ENCODE data around the gene MANSC1. TPM values are rescaled to one million over a fixed set of nuclear protein-coding genes. Genes with fewer than 3 reads are reported as not detected.

MANSC1 gene
- total and polyA plus RNA-seq, 2 experiments from 2014 or later = 8.2 to 12.2 TPM

- H3K9ac ChIP-seq = no peak overlapping the region
- no peaks in the 10 kb centered on the region for H3K9me3 ChIP-seq (ENCODE audit: low read depth)
- 0 out of 2 replicates have a peak, but pooled peaks cover 4% of the 10 kb centered on the region for H3K4me1 ChIP-seq (ENCODE audit: insufficient read depth)
- DNase-seq = no peak
- no peaks in the 10 kb centered on the region for H4K20me1 ChIP-seq (ENCODE audit: insufficient read depth)
- H3K27me3 ChIP-seq (replicated peaks; ENCODE audit: insufficient read depth) = no peaks in the 10 kb centered on the region
- no peaks in the 10 kb centered on the region for H3K9me2 ChIP-seq (ENCODE audit: insufficient read depth)
- no peak overlapping the region for H3K4me3 ChIP-seq
- H3K27ac ChIP-seq = no peak overlapping the region
- WGBS, 2 experiments (ENCODE audit: low coverage in 1 of 2, low lambda C conversion rate in 2 of 2, missing lambda C conversion rate in 2 of 2) = 81 to 82% methylated on average over 8 of the region's 8 CpGs
- TF ChIP-seq EZH2 (IDR thresholded peaks at IDR 0.05; ENCODE audit: insufficient read depth, poor library complexity, severe bottlenecking) = no peak
- TF ChIP-seq EZH2phosphoT487 (IDR thresholded peaks at IDR 0.05; ENCODE audit: insufficient read depth, low read depth) = no peak
- no peaks in the 10 kb centered on the region for H3K79me2 ChIP-seq (ENCODE audit: insufficient read depth)
- no peak overlapping the region for H3K4me2 ChIP-seq (ENCODE audit: unreplicated experiment)
- H3F3A ChIP-seq (ENCODE audit: insufficient read depth) = no peaks in the 10 kb centered on the region
- no peak overlapping the region for H2AFZ ChIP-seq
- in situ Hi-C loops (cut with MboI) = no loop called here
- H3K36me3 ChIP-seq (ENCODE audit: low read depth) = no peaks in the 10 kb centered on the region
Observed at GRCh38 chr12:12297201-12297830, 52.7 kb downstream of the MANSC1 start.

GRCh38 chr12:12294215-12295005, 55.6 kb downstream of the MANSC1 start:
- H3K9ac ChIP-seq = no peak overlapping the region
- H2AFZ ChIP-seq = 0 out of 2 replicates have a peak overlapping the region, but pooled peaks have one; percentile 8
- H3K36me3 ChIP-seq (ENCODE audit: low read depth) = no peaks in the 10 kb centered on the region
- DNase-seq = peak; percentile 32
- 0 out of 2 replicates have a peak, but pooled peaks cover 4% of the 10 kb centered on the region for H3K4me1 ChIP-seq (ENCODE audit: insufficient read depth)
- in situ Hi-C loops (cut with MboI) = no loop called here
- H3K79me2 ChIP-seq (ENCODE audit: insufficient read depth) = no peaks in the 10 kb centered on the region
- no peaks in the 10 kb centered on the region for H4K20me1 ChIP-seq (ENCODE audit: insufficient read depth)
- no peak for TF ChIP-seq EZH2 (IDR thresholded peaks at IDR 0.05; ENCODE audit: insufficient read depth, poor library complexity, severe bottlenecking)
- TF ChIP-seq EZH2phosphoT487 (IDR thresholded peaks at IDR 0.05; ENCODE audit: insufficient read depth, low read depth) = no peak
- no peaks in the 10 kb centered on the region for H3F3A ChIP-seq (ENCODE audit: insufficient read depth)
- no peaks in the 10 kb centered on the region for H3K9me2 ChIP-seq (ENCODE audit: insufficient read depth)
- H3K4me2 ChIP-seq (ENCODE audit: unreplicated experiment) = no peak overlapping the region
- WGBS, 2 experiments (ENCODE audit: low coverage in 1 of 2, low lambda C conversion rate in 2 of 2, missing lambda C conversion rate in 2 of 2) = 61 to 68% methylated on average over 5 of the region's 5 CpGs
- no peaks in the 10 kb centered on the region for H3K9me3 ChIP-seq (ENCODE audit: low read depth)
- peaks cover 6% of the 10 kb centered on the region; the same call in 1 of the 2 replicates for H3K27me3 ChIP-seq (replicated peaks; ENCODE audit: insufficient read depth)
- no peak overlapping the region for H3K4me3 ChIP-seq
- no peak overlapping the region for H3K27ac ChIP-seq

- in situ Hi-C loops (cut with MboI) = no loop called here
- Histone ChIP-seq H3K4me3 (no peak overlapping the region), H3K9me2 (ENCODE audit: insufficient read depth) (no peaks in the 10 kb centered on the region), H3F3A (ENCODE audit: insufficient read depth) (no peaks in the 10 kb centered on the region), H3K4me1 (ENCODE audit: insufficient read depth) (0 out of 2 replicates have a peak, but pooled peaks cover 4% of the 10 kb centered on the region), H3K27ac (no peak overlapping the region), H4K20me1 (ENCODE audit: insufficient read depth) (no peaks in the 10 kb centered on the region), H3K9ac (no peak overlapping the region), H2AFZ (no peak overlapping the region), H3K27me3 (replicated peaks; ENCODE audit: insufficient read depth) (peaks cover 6% of the 10 kb centered on the region; the same call in 1 of the 2 replicates), H3K9me3 (ENCODE audit: low read depth) (no peaks in the 10 kb centered on the region), H3K79me2 (ENCODE audit: insufficient read depth) (no peaks in the 10 kb centered on the region), H3K4me2 (ENCODE audit: unreplicated experiment) (no peak overlapping the region), H3K36me3 (ENCODE audit: low read depth) (no peaks in the 10 kb centered on the region)
- TF ChIP-seq EZH2phosphoT487 (IDR thresholded peaks at IDR 0.05; ENCODE audit: insufficient read depth, low read depth) (no peak), EZH2 (IDR thresholded peaks at IDR 0.05; ENCODE audit: insufficient read depth, poor library complexity, severe bottlenecking) (no peak)
- 55 to 60% methylated on average over 1 of the region's 1 CpG for WGBS, 2 experiments (ENCODE audit: low coverage in 1 of 2, low lambda C conversion rate in 2 of 2, missing lambda C conversion rate in 2 of 2)
- no peak for DNase-seq
Observed at GRCh38 chr12:12290206-12290605, 59.8 kb downstream of the MANSC1 start.

- peaks cover 16% of the 10 kb centered on the region for H3F3A ChIP-seq (ENCODE audit: insufficient read depth)
- H3K27me3 ChIP-seq (replicated peaks; ENCODE audit: insufficient read depth) = peaks cover 6% of the 10 kb centered on the region; the same call in 1 of the 2 replicates
- H3K9me3 ChIP-seq (ENCODE audit: low read depth) = no peaks in the 10 kb centered on the region
- H3K9ac ChIP-seq = no peak overlapping the region
- no peak for DNase-seq
- H3K36me3 ChIP-seq (ENCODE audit: low read depth) = no peaks in the 10 kb centered on the region
- no peak overlapping the region for H3K4me3 ChIP-seq
- peaks cover 15% of the 10 kb centered on the region for H3K4me1 ChIP-seq (ENCODE audit: insufficient read depth)
- WGBS, 2 experiments (ENCODE audit: low coverage in 1 of 2, low lambda C conversion rate in 2 of 2, missing lambda C conversion rate in 2 of 2) = 84 to 88% methylated on average over 5 of the region's 5 CpGs
- no peaks in the 10 kb centered on the region for H4K20me1 ChIP-seq (ENCODE audit: insufficient read depth)
- H2AFZ ChIP-seq = no peak overlapping the region
- no peaks in the 10 kb centered on the region for H3K9me2 ChIP-seq (ENCODE audit: insufficient read depth)
- in situ Hi-C loops (cut with MboI) = no loop called here
- TF ChIP-seq EZH2 (IDR thresholded peaks at IDR 0.05; ENCODE audit: insufficient read depth, poor library complexity, severe bottlenecking) (no peak), EZH2phosphoT487 (IDR thresholded peaks at IDR 0.05; ENCODE audit: insufficient read depth, low read depth) (no peak)
- H3K27ac ChIP-seq = no peak overlapping the region
- H3K4me2 ChIP-seq (ENCODE audit: unreplicated experiment) = no peak overlapping the region
- no peaks in the 10 kb centered on the region for H3K79me2 ChIP-seq (ENCODE audit: insufficient read depth)
Observed at GRCh38 chr12:12286441-12286840, 63.6 kb downstream of the MANSC1 start.

All from GM23248 (cell line).